GM12873 (cell line): ENCODE measurements around the gene TPK1.

ENCODE experiments used
- TF ChIP-seq, protein P1 (sequence below): IDR thresholded peaks from 2 replicates; pipeline ENCODE4 v1.5.1; 2012; ENCODE audit warnings: low read depth, mild to moderate bottlenecking, moderate library complexity, low read length, control low read depth; ENCODE audit not compliant: insufficient read depth; ENCODE audit errors: missing control alignments

Gene TPK1

DNA sequence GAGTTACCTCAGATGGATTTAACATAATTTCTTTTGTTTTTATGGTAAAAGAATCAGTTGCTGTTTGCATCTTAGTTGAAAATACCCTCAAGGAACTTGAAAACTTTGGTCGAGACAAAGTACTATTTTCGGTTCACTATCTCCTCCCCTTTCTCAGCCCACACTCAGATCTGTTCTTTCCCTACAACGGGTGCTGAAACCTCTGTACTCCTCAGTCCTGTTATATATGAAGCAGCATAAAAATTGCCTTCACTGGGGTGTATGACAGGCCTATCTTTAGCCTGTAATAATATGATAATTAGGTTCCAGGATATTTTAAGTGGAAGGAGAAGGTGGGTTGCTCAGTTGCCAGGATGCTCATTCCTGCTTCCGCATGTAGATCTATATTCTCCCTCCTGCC, 327.2 kb downstream of the TPK1 start:
- TF ChIP-seq, protein P1, sequence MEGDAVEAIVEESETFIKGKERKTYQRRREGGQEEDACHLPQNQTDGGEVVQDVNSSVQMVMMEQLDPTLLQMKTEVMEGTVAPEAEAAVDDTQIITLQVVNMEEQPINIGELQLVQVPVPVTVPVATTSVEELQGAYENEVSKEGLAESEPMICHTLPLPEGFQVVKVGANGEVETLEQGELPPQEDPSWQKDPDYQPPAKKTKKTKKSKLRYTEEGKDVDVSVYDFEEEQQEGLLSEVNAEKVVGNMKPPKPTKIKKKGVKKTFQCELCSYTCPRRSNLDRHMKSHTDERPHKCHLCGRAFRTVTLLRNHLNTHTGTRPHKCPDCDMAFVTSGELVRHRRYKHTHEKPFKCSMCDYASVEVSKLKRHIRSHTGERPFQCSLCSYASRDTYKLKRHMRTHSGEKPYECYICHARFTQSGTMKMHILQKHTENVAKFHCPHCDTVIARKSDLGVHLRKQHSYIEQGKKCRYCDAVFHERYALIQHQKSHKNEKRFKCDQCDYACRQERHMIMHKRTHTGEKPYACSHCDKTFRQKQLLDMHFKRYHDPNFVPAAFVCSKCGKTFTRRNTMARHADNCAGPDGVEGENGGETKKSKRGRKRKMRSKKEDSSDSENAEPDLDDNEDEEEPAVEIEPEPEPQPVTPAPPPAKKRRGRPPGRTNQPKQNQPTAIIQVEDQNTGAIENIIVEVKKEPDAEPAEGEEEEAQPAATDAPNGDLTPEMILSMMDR = no peak

DNA sequence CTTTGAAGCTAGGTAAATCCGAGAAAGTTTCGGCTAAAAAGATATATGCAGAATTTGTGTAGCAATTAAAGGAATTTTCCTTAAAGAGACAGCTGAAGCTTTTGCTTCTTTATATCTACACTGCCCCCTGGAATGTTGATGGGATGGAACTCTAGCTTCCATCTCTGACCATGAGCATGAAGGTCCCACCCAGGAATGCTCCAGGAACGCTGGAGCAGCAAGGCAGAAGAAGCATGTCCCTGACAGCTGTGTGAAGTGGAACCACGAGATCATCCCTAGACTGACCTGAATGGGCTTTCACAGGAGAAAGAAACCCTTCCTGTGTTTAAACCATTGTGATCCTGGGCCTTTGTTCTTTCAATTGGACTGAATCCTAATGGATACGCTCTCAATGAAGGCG, 332.6 kb downstream of the TPK1 start:
- TF ChIP-seq, protein P1 = no peak

DNA sequence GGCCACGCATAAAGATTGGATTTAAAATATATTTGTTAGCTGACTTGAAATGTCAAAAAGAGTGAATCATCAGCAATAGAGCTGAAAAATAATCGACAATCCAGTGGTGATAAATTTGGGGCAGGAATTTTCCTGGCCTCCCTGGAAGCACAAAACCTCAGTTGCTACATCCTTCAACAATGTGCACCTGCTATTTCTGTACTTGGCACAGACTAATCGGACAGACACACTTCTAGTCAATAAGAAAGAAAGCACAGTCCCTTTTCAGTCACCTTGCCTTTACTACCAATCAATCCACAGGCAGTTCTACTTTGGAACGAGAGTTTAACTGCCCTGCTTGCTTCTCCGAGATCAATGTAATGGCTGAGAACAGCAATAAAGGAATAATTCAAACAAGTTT, 335.6 kb downstream of the TPK1 start:
- TF ChIP-seq, protein P1 = no peak

DNA sequence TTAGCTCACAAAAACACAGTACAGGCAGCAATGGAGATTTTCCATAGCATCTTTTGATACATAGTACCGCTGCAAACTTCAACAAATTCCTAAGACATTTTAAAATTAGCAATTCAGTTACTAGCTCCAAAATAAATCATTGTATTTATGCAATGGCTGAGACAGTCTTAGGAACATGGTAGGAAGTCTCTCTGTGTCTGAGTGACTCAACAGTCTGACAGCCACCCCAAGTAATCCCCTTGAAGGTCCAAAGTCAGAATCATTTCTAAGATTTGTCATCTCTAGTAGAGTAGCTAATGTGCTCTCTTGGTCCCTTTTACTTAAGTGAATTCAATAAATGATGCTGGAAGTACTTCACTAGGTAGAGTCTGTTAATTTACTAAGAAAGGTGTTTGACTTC, 338.6 kb downstream of the TPK1 start:
- TF ChIP-seq, protein P1 = no peak

DNA sequence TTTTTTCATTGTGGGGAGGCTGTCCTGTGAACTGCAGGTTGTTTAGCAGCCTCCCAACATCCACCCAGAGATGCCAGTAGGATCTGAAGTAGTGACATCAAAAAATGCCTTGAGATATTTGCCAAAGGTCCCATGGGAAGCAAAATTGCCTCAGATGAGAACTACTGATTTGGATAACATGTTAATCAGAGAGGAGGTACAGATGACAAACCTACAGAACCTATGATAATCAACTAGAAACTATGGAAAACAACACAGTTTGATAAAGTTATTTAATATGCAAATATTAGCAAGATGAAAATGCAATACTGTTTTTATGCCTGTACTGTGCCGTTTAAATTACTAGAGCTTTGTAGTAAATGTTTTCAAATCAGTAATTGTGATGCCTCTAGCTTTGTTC, 341.5 kb downstream of the TPK1 start:
- TF ChIP-seq, protein P1 = no peak

DNA sequence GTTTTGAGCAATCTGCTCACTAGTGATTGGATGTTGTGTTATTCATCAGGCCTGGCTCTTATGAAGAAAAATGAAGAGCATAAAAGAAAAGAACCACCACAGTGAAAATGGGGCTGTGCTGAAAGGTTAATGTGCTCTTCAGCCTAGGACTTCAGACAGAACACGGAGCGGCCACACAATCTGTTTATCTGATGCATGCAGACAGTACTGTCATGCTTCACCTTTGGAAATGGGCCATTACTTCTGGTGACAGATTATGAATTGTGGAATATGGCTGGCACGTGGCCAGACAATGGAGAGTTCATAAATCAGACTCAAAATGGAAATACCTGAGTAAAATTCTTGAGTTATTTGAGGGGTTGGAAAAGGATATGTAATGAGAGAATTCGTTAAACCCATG, 346.3 kb downstream of the TPK1 start:
- TF ChIP-seq, protein P1 = no peak

DNA sequence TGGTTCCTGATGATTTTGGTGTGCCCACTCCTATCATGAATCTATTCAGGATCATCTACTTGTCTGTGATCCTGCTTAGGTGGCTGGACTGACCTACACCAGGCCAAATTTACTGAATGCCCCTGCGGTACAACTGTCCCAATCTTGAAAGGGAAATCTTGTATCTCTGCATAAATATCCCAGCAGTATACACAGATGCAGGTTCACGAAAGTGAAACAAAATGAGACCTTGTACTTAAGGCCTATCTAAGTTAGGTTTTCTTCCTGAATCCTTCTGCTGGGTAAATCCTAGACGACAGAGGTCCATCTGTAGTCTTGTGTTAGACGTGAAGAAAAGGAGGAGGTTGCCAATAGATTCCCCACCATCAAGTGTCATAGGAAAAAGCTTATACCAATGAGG, 346.9 kb downstream of the TPK1 start:
- TF ChIP-seq, protein P1 = no peak
